ENCODE data around the gene TM6SF1.
"Not testable (repeated sequence)": the region's sequence is repeated elsewhere in the genome, so short reads cannot be mapped to it uniquely, and the experiment has no call there.

Gene TM6SF1

GRCh38 chr15:83090465-83090864 lies 17.0 kb upstream of the TM6SF1 start:
- no peak overlapping the region for H3K4me3 ChIP-seq (ENCODE audit: low read depth, low read length)
- DNase-seq (ENCODE audit: low read depth), result no peak
- TF ChIP-seq, protein P1, sequence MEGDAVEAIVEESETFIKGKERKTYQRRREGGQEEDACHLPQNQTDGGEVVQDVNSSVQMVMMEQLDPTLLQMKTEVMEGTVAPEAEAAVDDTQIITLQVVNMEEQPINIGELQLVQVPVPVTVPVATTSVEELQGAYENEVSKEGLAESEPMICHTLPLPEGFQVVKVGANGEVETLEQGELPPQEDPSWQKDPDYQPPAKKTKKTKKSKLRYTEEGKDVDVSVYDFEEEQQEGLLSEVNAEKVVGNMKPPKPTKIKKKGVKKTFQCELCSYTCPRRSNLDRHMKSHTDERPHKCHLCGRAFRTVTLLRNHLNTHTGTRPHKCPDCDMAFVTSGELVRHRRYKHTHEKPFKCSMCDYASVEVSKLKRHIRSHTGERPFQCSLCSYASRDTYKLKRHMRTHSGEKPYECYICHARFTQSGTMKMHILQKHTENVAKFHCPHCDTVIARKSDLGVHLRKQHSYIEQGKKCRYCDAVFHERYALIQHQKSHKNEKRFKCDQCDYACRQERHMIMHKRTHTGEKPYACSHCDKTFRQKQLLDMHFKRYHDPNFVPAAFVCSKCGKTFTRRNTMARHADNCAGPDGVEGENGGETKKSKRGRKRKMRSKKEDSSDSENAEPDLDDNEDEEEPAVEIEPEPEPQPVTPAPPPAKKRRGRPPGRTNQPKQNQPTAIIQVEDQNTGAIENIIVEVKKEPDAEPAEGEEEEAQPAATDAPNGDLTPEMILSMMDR (IDR thresholded peaks at IDR 0.05; ENCODE audit: control insufficient read depth, extremely low read depth, insufficient read depth), result no peak

- DNase-seq (ENCODE audit: low read depth); H3K4me3 ChIP-seq (ENCODE audit: low read depth, low read length): not testable (repeated sequence)
These were observed 15.5 kb upstream of the TM6SF1 start for GRCh38 chr15:83091965-83092308.

- DNase-seq (ENCODE audit: low read depth), result no peak
- TF ChIP-seq, protein P1 (IDR thresholded peaks at IDR 0.05; ENCODE audit: control insufficient read depth, extremely low read depth, insufficient read depth), result no peak
These were observed 15.0 kb upstream of the TM6SF1 start for GRCh38 chr15:83092309-83092976.

GRCh38 chr15:83094583-83094982 lies 12.9 kb upstream of the TM6SF1 start:
- DNase-seq (ENCODE audit: low read depth), result no peak
- TF ChIP-seq, protein P1 (IDR thresholded peaks at IDR 0.05; ENCODE audit: control insufficient read depth, extremely low read depth, insufficient read depth), result no peak

More at GRCh38 chr15:83092309-83092976, 15.0 kb upstream of the TM6SF1 start:
- H3K4me3 ChIP-seq (ENCODE audit: low read depth, low read length), result no peak overlapping the region

GRCh38 chr15:83098079-83098478 lies 9.4 kb upstream of the TM6SF1 start:
- no peak overlapping the region for H3K4me3 ChIP-seq (ENCODE audit: low read depth, low read length)
- no peak for DNase-seq (ENCODE audit: low read depth)
- TF ChIP-seq, protein P1 (IDR thresholded peaks at IDR 0.05; ENCODE audit: control insufficient read depth, extremely low read depth, insufficient read depth), result no peak

More at GRCh38 chr15:83094583-83094982, 12.9 kb upstream of the TM6SF1 start:
- H3K4me3 ChIP-seq (ENCODE audit: low read depth, low read length), result no peak overlapping the region

DNA sequence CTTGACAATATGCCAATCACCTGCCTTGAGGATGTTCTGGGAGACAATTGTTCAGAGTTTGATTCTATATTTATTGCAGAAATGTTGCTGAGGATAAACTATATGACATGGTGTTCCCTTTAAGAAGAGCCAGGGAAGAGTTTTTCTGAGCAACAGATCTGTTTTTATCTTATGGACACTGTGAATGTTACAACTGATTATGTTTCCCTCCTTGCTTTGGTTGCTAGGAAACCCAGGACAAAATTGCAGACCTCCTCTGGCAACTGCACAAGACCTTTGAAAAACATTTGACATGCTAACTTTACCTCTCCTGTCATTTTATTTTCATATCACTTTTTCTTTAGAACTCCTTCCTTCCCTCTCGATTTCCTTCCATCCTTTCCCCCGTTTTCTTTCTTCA lies 8.2 kb upstream of the TM6SF1 start:
- H3K4me3 ChIP-seq (ENCODE audit: low read depth, low read length), result no peak overlapping the region
- no peak for DNase-seq (ENCODE audit: low read depth)
- TF ChIP-seq, protein P1 (IDR thresholded peaks at IDR 0.05; ENCODE audit: control insufficient read depth, extremely low read depth, insufficient read depth), result no peak

DNA sequence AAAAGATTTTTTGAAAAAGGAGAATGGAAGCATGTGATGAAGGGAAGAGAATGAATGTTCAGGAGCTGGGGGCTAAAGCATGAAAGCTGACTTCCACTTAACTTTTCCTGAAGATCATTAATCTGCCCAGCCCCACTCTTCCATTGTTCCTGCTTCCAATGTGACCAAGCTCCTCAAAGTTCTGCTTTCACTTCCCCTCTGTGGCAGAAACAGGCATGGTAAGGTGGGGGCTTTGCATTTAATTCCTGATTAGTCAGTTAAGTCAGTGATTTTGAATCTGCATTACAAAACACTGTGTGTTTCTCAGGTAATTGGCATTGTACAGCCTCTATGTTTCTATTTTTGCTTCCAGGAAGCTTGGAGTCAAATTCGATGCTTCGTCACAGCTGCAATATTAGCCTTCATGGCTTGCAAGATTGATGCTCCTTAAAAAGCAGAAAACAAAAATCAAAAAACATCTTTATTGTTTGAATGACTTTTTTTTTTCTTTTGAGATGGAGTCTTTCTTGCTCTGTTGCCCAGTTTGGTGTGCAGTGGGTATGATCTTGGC lies 7.3 kb upstream of the TM6SF1 start:
- no peak overlapping the region for H3K4me3 ChIP-seq (ENCODE audit: low read depth, low read length)
- DNase-seq (ENCODE audit: low read depth), result no peak
- TF ChIP-seq, protein P1 (IDR thresholded peaks at IDR 0.05; ENCODE audit: control insufficient read depth, extremely low read depth, insufficient read depth), result no peak
